Measurements from ENCODE around the gene IGHMBP2.

The IGHMBP2 gene

DNA sequence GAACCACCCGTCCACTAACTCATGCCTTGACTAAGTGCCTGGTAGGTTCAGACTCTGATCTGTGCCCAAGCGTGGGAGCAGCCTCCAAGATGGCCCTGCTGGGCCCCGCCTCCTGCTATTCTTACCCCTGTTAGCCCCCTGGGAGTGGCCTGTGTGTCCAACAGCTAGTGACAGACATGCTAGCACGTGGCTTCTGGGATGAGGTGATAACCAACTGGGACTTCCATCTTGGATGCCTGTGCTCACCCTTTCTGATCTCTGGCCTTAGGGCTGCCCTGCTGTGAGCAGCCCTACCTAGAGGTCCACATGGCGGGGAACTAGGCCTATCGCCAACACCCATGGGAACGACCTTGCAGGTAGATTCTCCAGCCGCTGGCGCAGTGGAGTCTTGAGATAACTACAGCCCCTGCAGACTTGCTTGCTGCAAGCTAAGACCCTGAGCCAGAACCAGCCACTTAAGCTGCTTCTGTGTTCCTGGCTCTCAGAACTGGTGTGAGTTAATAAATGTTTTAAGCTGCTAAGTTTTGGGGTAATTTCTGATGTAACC, 2.8 kb upstream of the IGHMBP2 start:
- Histone ChIP-seq H3K27me3 (replicated peaks in 2 of 5; ENCODE audit: control insufficient read depth in 4 of 5, insufficient read depth in 5 of 5, low read length in 4 of 5) (no peaks in the 10 kb centered on the region), H3K27ac (ENCODE audit: insufficient read depth in 1 of 2, low read depth in 1 of 2, low read length in 2 of 2, poor library complexity in 1 of 2, severe bottlenecking in 2 of 2) (no peak overlapping the region), H3K36me3 (ENCODE audit: control insufficient read depth in 4 of 4, insufficient read depth in 4 of 4, low read length in 3 of 4) (peaks cover 7 to 46% (median 31%) of the 10 kb centered on the region in 4 experiments), H3K4me1 (ENCODE audit: control extremely low read depth in 1 of 4, control insufficient read depth in 4 of 4, insufficient read depth in 4 of 4, low read length in 3 of 4) (peaks cover 6 to 26% (median 17%) of the 10 kb centered on the region in 4 experiments), H3K4me3 (ENCODE audit: control insufficient read depth in 1 of 7, extremely low read depth in 1 of 7, insufficient read depth in 4 of 7, low read depth in 2 of 7, low read length in 6 of 7) (no peak overlapping the region), H3K9me3 (ENCODE audit: control extremely low read depth in 1 of 5, control insufficient read depth in 4 of 5, insufficient read depth in 2 of 5, low read depth in 1 of 5, low read length in 4 of 5) (no peaks in the 10 kb centered on the region)
- ChIA-PET CTCF (no interaction called here), POLR2A (no interaction called here)
- DNase-seq = no peak
- WGBS (ENCODE audit: insufficient coverage) = 98% methylated on average over 9 of the region's 9 CpGs

DNA sequence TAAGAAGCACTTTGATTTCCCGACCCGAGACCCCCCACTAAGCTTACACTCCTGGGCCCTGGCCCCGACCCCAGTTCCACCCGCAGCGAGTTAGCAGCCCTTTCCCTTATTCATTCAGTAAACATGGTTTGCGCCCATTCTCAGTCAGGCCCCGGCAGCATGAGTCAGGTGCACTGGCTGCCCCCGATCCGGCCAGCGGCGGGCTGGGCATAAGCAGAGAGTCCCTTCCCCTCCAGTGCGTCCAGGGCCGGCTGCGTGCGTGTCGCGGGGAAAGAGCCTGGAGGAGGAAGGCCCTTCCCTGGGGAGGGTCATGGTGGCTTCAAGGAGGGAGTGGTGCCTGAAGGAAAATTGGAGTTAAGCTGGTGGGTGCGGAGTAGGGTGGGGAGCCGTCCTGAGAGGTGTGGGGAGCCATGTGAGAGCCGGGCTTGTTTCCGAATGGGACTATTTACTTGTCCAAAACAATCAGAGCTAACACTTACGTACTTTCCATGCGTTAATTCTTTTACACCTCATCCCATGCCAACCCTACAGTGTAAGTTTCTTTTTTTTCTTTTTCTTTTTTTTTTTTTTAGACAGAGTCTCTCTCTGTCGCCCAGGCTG, 657 bp downstream of the IGHMBP2 start:
- 3% methylated on average over 17 of the region's 24 CpGs for WGBS (ENCODE audit: insufficient coverage)
- DNase-seq = peak in 2 of 3 donors; percentile 37 to 56
- peaks cover 4 to 27% (median 23%) of the 10 kb centered on the region in 4 experiments for H3K36me3 ChIP-seq (ENCODE audit: control insufficient read depth in 4 of 4, insufficient read depth in 4 of 4, low read length in 3 of 4)
- peak overlapping the region; percentile 77 to 91 for H3K27ac ChIP-seq (ENCODE audit: insufficient read depth in 1 of 2, low read depth in 1 of 2, low read length in 2 of 2, poor library complexity in 1 of 2, severe bottlenecking in 2 of 2)
- POLR2A ChIA-PET = no interaction called here
- peaks cover 6 to 26% (median 17%) of the 10 kb centered on the region in 4 experiments for H3K4me1 ChIP-seq (ENCODE audit: control extremely low read depth in 1 of 4, control insufficient read depth in 4 of 4, insufficient read depth in 4 of 4, low read length in 3 of 4)
- H3K27me3 ChIP-seq (replicated peaks in 2 of 5; ENCODE audit: control insufficient read depth in 4 of 5, insufficient read depth in 5 of 5, low read length in 4 of 5) = no peaks in the 10 kb centered on the region
- H3K9me3 ChIP-seq (ENCODE audit: control extremely low read depth in 1 of 5, control insufficient read depth in 4 of 5, insufficient read depth in 2 of 5, low read depth in 1 of 5, low read length in 4 of 5) = no peaks in the 10 kb centered on the region
- peak overlapping the region; percentile 89 to 100 (median 97) for H3K4me3 ChIP-seq (ENCODE audit: control insufficient read depth in 1 of 7, extremely low read depth in 1 of 7, insufficient read depth in 4 of 7, low read depth in 2 of 7, low read length in 6 of 7)
- CTCF ChIA-PET = interaction anchor here (1.2 to 2.2 kb wide), 3 partner anchors 8 to 52 kb away, joined by 3 to 5 read pairs (median 3); no protein-coding TSS in a partner anchor

DNA sequence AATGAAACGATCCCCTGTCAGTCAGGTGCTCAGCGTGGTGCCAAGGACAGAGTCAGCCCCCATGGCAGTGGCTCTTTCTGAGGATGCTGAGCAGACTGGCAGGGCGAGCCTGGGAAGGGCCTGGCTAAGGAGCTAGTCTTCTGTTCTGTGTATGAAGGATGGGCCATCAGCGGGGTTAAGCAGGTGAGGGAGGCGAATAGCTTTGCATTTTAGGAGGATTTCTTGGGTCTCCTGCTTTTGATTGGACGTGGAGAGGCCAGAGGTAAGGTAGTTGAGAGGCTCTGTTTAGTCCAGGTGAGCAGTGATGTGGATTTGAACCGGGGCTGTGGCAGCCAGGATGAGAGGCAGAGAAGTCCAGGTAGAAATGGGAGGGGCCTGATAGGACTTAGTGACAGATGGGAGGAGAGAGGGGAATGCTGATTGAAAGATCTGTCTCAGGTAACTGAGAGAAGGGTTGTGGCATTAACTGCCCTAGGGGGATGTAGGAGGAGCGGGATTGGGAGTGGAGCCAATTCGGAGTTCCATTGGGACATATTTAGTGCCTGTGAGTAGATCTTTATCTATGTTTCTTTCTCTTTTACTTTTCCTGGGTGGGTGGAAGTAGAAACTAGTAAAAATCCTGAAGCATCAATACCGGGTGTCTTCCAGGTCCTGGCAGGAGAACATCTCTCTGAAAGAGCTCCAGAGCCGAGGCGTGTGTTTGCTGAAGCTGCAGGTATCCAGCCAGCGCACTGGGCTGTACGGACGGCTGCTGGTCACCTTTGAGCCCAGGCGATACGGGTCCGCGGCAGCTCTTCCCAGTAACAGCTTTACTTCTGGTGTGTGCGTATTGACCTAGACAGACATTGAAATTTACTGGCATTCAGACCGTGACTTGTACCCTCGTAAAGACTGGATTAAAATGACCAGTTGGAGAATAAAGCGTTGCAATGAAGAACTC, 2.0 kb downstream of the IGHMBP2 start:
- Histone ChIP-seq H3K27ac (ENCODE audit: insufficient read depth in 1 of 2, low read depth in 1 of 2, low read length in 2 of 2, poor library complexity in 1 of 2, severe bottlenecking in 2 of 2) (no peak overlapping the region), H3K36me3 (ENCODE audit: control insufficient read depth in 4 of 4, insufficient read depth in 4 of 4, low read length in 3 of 4) (peaks cover 8 to 30% (median 24%) of the 10 kb centered on the region in 4 experiments), H3K4me1 (ENCODE audit: control extremely low read depth in 1 of 4, control insufficient read depth in 4 of 4, insufficient read depth in 4 of 4, low read length in 3 of 4) (peaks cover 6 to 26% (median 17%) of the 10 kb centered on the region in 4 experiments), H3K9me3 (ENCODE audit: control extremely low read depth in 1 of 5, control insufficient read depth in 4 of 5, insufficient read depth in 2 of 5, low read depth in 1 of 5, low read length in 4 of 5) (no peaks in the 10 kb centered on the region), H3K27me3 (replicated peaks in 2 of 5; ENCODE audit: control insufficient read depth in 4 of 5, insufficient read depth in 5 of 5, low read length in 4 of 5) (no peaks in the 10 kb centered on the region), H3K4me3 (ENCODE audit: control insufficient read depth in 1 of 7, extremely low read depth in 1 of 7, insufficient read depth in 4 of 7, low read depth in 2 of 7, low read length in 6 of 7) (peak overlapping the region in 4 of 7 experiments; percentile 3 to 100 (median 66))
- ChIA-PET CTCF (interaction anchor here (0.6 to 2.2 kb wide), 2 partner anchors 51 to 453 kb away, joined by 3 to 5 read pairs; no protein-coding TSS in a partner anchor), POLR2A (no interaction called here)
- DNase-seq = no peak
- 93% methylated on average over 18 of the region's 23 CpGs for WGBS (ENCODE audit: insufficient coverage)

- H3K36me3 ChIP-seq (ENCODE audit: control insufficient read depth in 4 of 4, insufficient read depth in 4 of 4, low read length in 3 of 4) = peaks cover 11 to 48% (median 39%) of the 10 kb centered on the region in 4 experiments
- ChIA-PET POLR2A (no interaction called here), CTCF (no interaction called here)
These were observed 4.6 kb downstream of the IGHMBP2 start for GRCh38 chr11:68908273-68908672.

DNA sequence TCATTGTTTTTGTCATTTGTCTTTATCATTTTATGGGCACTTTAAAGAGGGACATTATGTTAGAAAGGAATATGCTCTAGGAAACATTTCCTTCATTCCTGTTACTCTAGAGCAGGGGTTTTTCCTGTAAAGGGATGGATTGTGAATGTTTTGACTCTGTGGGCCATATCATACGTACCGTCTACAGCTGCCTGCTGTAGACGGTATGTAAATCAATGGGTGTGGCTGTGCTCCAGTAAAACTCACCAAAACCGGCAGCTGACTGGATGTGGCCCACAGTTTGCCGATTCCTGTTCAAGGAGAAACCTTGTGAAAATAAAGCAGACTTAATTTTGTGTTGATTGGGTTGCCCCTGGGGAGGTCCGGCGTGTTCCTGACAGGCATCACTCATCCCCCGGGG, 7.3 kb downstream of the IGHMBP2 start:
- H3K36me3 ChIP-seq (ENCODE audit: control insufficient read depth in 4 of 4, insufficient read depth in 4 of 4, low read length in 3 of 4) = peaks cover 11 to 72% (median 52%) of the 10 kb centered on the region in 4 experiments
- H3K27ac ChIP-seq (ENCODE audit: insufficient read depth in 1 of 2, low read depth in 1 of 2, low read length in 2 of 2, poor library complexity in 1 of 2, severe bottlenecking in 2 of 2) = no peak overlapping the region
- ChIA-PET CTCF (interaction anchor here (0.6 to 0.8 kb wide), 2 partner anchors 13 to 39 kb away, joined by 3 read pairs; no protein-coding TSS in a partner anchor), POLR2A (no interaction called here)
- WGBS (ENCODE audit: insufficient coverage) = 82% methylated on average over 8 of the region's 8 CpGs
- no peaks in the 10 kb centered on the region for H3K4me1 ChIP-seq (ENCODE audit: control extremely low read depth in 1 of 4, control insufficient read depth in 4 of 4, insufficient read depth in 4 of 4, low read length in 3 of 4)
- no peaks in the 10 kb centered on the region for H3K27me3 ChIP-seq (replicated peaks in 2 of 5; ENCODE audit: control insufficient read depth in 4 of 5, insufficient read depth in 5 of 5, low read length in 4 of 5)
- no peaks in the 10 kb centered on the region for H3K9me3 ChIP-seq (ENCODE audit: control extremely low read depth in 1 of 5, control insufficient read depth in 4 of 5, insufficient read depth in 2 of 5, low read depth in 1 of 5, low read length in 4 of 5)
- no peak for DNase-seq
- no peak overlapping the region for H3K4me3 ChIP-seq (ENCODE audit: control insufficient read depth in 1 of 7, extremely low read depth in 1 of 7, insufficient read depth in 4 of 7, low read depth in 2 of 7, low read length in 6 of 7)

More at GRCh38 chr11:68908273-68908672, 4.6 kb downstream of the IGHMBP2 start:
- 100% methylated on average over 4 of the region's 5 CpGs for WGBS (ENCODE audit: insufficient coverage)
- no peak overlapping the region for H3K4me3 ChIP-seq (ENCODE audit: control insufficient read depth in 1 of 7, extremely low read depth in 1 of 7, insufficient read depth in 4 of 7, low read depth in 2 of 7, low read length in 6 of 7)
- no peaks in the 10 kb centered on the region for H3K27me3 ChIP-seq (replicated peaks in 2 of 5; ENCODE audit: control insufficient read depth in 4 of 5, insufficient read depth in 5 of 5, low read length in 4 of 5)
- no peaks in the 10 kb centered on the region for H3K9me3 ChIP-seq (ENCODE audit: control extremely low read depth in 1 of 5, control insufficient read depth in 4 of 5, insufficient read depth in 2 of 5, low read depth in 1 of 5, low read length in 4 of 5)
- H3K4me1 ChIP-seq (ENCODE audit: control extremely low read depth in 1 of 4, control insufficient read depth in 4 of 4, insufficient read depth in 4 of 4, low read length in 3 of 4) = peaks cover 1 to 14% (median 7%) of the 10 kb centered on the region in 4 experiments
- DNase-seq = no peak
- H3K27ac ChIP-seq (ENCODE audit: insufficient read depth in 1 of 2, low read depth in 1 of 2, low read length in 2 of 2, poor library complexity in 1 of 2, severe bottlenecking in 2 of 2) = no peak overlapping the region

DNA sequence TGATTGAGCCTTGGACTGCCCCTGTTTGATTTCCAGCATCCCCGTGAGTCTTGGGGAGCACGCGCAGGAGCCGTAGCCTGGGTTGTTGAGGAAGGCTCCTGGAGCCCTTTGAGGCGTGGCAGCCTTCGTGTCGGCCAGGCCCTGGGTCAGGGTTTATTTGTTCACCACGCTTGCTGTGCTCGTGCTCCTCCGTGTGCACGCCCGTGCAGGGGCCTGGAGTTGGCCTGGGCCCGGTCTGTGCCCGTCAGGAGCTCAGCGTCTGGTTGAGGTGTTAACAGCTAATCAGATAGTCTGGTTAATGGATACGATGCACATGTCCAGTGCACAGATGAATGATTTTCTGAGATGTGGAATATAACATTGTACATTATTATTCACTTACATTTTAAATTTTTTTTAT, 8.0 kb downstream of the IGHMBP2 start:
- Histone ChIP-seq H3K36me3 (ENCODE audit: control insufficient read depth in 4 of 4, insufficient read depth in 4 of 4, low read length in 3 of 4) (peaks cover 11 to 79% (median 54%) of the 10 kb centered on the region in 4 experiments), H3K4me3 (ENCODE audit: control insufficient read depth in 1 of 7, extremely low read depth in 1 of 7, insufficient read depth in 4 of 7, low read depth in 2 of 7, low read length in 6 of 7) (no peak overlapping the region), H3K9me3 (ENCODE audit: control extremely low read depth in 1 of 5, control insufficient read depth in 4 of 5, insufficient read depth in 2 of 5, low read depth in 1 of 5, low read length in 4 of 5) (no peaks in the 10 kb centered on the region), H3K27ac (ENCODE audit: insufficient read depth in 1 of 2, low read depth in 1 of 2, low read length in 2 of 2, poor library complexity in 1 of 2, severe bottlenecking in 2 of 2) (no peak overlapping the region), H3K27me3 (replicated peaks in 2 of 5; ENCODE audit: control insufficient read depth in 4 of 5, insufficient read depth in 5 of 5, low read length in 4 of 5) (no peaks in the 10 kb centered on the region), H3K4me1 (ENCODE audit: control extremely low read depth in 1 of 4, control insufficient read depth in 4 of 4, insufficient read depth in 4 of 4, low read length in 3 of 4) (no peaks in the 10 kb centered on the region)
- DNase-seq = no peak
- ChIA-PET CTCF (interaction anchor here (0.8 to 1.4 kb wide), 2 partner anchors 8 to 38 kb away, joined by 3 read pairs; partner anchors contain the start of genes IGHMBP2 and MRPL21), POLR2A (no interaction called here)
- 99% methylated on average over 13 of the region's 16 CpGs for WGBS (ENCODE audit: insufficient coverage)

Measured in common myeloid progenitor, CD34-positive (primary cell).